Effector memory CD4-positive, alpha-beta T cell (primary cell): ENCODE data around the gene MMD.

ENCODE experiments used
- DNase-seq, 3 donors: peaks; one replicate each; pipeline ENCODE4 v3.0.0-alpha.2; 2020
- H3K27ac ChIP-seq: 2 replicates; pipeline ENCODE4 v1.7.0; 2013; ENCODE audit warnings: mild to moderate bottlenecking, low read length, moderate library complexity; ENCODE audit not compliant: insufficient read depth, poor library complexity, severe bottlenecking
- H3K27me3 ChIP-seq: replicated peaks from 2 replicates; pipeline ENCODE4 v1.7.0; 2013; ENCODE audit warnings: mild to moderate bottlenecking, low read length; ENCODE audit not compliant: insufficient read depth, control insufficient read depth, poor library complexity, severe bottlenecking
- H3K36me3 ChIP-seq: 2 replicates; pipeline ENCODE4 v1.7.0; 2013; ENCODE audit warnings: mild to moderate bottlenecking, low read length, moderate library complexity; ENCODE audit not compliant: control insufficient read depth, insufficient read depth
- H3K4me1 ChIP-seq: 2 replicates; pipeline ENCODE4 v1.7.0; 2013; ENCODE audit warnings: low read length, mild to moderate bottlenecking; ENCODE audit not compliant: control insufficient read depth, insufficient read depth, poor library complexity, severe bottlenecking
- H3K4me3 ChIP-seq: 2 replicates; pipeline ENCODE4 v1.7.0; 2013; ENCODE audit warnings: low read length, low read depth, mild to moderate bottlenecking; ENCODE audit not compliant: insufficient read depth, poor library complexity, severe bottlenecking
- H3K9me3 ChIP-seq: 2 replicates; pipeline ENCODE4 v1.7.0; 2013; ENCODE audit warnings: mild to moderate bottlenecking, low read length, moderate library complexity; ENCODE audit not compliant: control insufficient read depth

MMD gene

DNA sequence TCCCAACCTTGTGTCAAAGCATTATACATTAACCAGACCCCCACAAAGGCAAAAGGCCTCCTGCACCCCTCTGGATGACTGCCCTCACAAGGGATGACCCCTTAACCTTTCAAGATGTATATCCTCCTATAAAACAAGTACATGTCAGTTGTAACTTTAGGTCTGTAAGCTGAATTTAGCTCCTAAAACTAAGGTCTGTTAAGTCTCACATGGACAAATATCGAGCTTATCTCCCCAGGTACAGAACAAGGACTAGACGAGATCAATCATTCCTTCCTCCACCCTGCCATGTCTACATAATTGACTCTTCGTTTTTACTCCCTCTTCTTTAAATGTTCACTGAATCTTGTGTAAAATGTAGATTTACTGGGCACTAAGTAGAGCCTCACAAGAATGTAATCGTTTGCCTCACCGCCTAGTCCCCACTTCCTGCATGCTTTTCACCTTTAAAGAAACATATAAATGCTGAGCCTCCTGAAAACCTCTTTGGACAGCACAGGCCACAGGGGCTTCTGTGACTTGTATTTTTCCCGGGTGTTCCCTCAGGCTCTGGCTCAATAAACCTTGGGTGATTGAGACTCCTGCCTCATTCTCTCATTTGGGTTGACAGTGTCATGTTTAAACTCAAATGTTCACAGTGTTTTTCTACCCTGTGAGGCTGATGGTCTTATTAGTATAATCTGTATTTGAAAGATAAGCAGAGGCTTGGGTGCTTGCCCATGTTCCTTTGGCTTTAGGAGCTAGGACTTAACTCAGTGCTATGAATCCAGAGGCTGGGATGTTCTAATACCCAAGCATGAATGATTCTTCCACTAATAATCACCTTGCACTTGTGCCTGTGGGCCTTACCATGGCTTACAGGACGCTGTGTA is 37.6 kb downstream of the MMD start:
- Histone ChIP-seq H3K4me3 (no peak overlapping the region), H3K27me3 (no peaks in the 10 kb centered on the region), H3K27ac (no peak overlapping the region), H3K36me3 (no peaks in the 10 kb centered on the region), H3K9me3 (no peaks in the 10 kb centered on the region), H3K4me1 (no peaks in the 10 kb centered on the region)
- DNase-seq: no peak

DNA sequence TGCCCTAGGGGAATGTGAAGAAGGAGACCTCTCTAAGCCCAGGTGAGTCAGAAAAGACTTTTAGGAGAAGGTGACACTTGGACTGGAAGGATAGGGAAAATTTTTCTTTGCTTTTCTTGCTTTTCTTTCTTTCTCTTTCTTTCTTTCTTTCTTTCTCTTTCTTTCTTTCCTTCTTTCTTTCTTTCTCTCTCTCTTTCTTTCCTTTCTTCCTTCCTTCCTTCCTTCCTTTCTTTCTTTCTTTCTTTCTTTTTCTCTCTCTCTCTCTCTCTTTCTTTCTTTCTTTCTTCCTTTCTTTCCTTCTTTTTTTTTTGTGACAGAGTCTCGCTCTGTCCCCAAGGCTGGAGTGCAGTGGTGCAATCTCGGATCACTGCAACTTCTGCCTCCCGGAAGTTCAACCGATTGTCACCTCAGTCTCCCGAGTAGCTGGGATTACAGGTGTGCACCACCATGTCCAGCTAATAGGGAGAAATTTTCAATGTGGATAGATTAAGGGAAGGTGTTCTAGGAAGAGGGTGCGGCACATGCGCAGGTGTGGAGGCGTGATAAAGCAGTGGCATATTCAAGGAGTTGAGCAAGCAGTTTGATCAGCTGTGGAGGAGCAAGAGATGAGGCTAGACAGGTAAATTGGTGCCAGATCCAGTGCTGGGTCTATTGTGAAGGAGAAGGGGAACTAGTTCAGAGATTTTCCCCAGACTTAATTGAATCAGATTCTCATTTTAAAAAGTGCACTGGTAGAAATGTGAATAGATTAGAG is 40.4 kb downstream of the MMD start:
- no peaks in the 10 kb centered on the region for H3K4me1 ChIP-seq
- H3K9me3 ChIP-seq: no peaks in the 10 kb centered on the region
- H3K27me3 ChIP-seq: no peaks in the 10 kb centered on the region
- DNase-seq: no peak
- H3K4me3 ChIP-seq: no peak overlapping the region
- no peaks in the 10 kb centered on the region for H3K36me3 ChIP-seq
- H3K27ac ChIP-seq: no peak overlapping the region

DNA sequence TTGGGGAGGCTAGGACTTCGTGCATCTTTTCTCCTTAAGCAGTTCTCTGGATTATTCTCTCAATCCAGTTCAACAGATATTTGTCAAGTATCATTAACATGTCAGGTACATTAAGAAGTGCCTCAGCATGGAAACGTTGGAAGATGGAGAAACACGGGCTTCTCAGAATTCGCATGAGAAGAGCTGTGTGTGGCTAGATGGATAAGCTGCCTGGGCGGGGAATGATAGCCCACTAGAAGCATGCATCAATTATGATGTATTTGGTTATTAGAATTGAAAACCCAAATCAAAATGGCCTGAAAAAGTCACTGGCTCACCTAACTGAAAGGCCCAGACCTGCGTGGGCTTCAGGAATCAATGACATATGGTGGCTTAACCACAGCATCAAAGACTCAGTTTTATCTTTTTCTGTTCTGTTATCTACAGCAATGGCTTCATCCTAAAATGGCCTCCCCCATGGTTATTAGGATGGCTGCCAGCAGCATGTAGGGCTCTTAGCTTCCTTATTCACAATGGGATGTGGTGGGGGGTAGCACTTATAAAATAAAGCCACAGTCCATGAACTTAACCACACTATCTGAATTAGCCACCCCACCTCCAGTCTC is 43.9 kb downstream of the MMD start:
- Histone ChIP-seq H3K27me3 (no peaks in the 10 kb centered on the region), H3K36me3 (no peaks in the 10 kb centered on the region), H3K4me3 (no peak overlapping the region), H3K4me1 (no peaks in the 10 kb centered on the region), H3K27ac (no peak overlapping the region), H3K9me3 (no peaks in the 10 kb centered on the region)
- no peak for DNase-seq

DNA sequence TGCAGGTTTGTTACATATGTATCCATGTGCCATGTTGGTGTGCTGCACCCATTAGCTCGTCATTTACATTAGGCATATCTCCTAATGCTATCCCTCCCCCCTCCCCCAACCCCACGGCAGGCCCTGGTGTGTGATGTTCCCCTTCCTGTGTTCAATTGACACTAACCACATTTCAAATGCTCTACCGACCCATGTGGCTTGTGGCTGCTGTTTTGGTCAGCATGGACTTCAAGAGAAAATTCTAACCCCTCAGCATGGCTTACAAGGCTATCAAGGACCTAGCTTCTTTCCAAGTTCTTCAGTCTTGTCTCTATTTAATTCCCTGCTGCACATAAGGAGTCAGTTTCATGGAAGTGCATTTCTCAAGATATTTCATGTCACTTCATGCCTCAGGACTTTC is 52.9 kb downstream of the MMD start:
- Histone ChIP-seq H3K4me1 (no peaks in the 10 kb centered on the region), H3K9me3 (no peaks in the 10 kb centered on the region), H3K4me3 (no peak overlapping the region), H3K27ac (no peak overlapping the region), H3K27me3 (no peaks in the 10 kb centered on the region), H3K36me3 (no peaks in the 10 kb centered on the region)
- DNase-seq: no peak

DNA sequence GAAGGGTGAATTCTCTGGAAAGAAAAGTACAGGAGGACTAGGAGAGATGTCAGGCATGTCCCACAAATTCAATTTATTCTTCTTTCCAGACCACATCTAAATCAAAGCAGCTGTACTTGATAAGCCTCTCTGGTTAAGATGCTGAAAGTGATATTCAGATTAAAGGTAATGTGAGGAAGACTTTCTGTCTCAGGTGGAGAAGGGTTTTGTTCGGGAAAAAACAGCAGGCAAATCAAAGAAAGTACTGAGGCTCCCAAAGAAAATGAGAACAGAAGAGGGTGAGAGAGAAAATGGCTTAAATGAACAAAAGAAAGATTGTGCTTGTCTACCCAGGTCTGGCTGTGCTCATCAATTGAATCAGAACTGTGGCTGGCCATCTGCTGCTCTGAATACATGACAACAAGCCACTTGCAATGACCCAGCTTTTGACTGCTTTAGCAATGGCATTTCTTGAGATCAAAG is 55.6 kb downstream of the MMD start:
- H3K4me1 ChIP-seq: no peaks in the 10 kb centered on the region
- DNase-seq: no peak
- H3K36me3 ChIP-seq: no peaks in the 10 kb centered on the region
- no peak overlapping the region for H3K27ac ChIP-seq
- no peaks in the 10 kb centered on the region for H3K27me3 ChIP-seq
- H3K4me3 ChIP-seq: no peak overlapping the region
- H3K9me3 ChIP-seq: no peaks in the 10 kb centered on the region

DNA sequence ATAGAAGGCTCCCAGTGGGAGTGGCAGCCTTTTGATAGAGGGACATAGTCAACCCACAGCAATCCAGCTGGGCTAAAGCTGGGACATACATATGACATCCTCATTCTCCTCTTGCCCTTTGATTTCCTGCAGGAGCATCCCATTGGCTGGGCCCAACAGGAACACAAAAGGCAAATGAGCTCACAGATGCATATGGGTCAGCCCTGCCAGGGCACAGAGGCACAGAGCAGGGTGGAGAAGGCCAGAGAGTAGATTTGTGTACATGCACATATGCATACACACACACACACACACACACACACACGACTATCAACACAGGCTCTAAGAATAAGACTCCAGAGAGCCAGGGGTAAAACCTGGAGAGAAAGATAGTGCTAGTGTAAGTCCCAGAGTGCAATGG is 58.6 kb downstream of the MMD start:
- H3K27ac ChIP-seq: no peak overlapping the region

DNA sequence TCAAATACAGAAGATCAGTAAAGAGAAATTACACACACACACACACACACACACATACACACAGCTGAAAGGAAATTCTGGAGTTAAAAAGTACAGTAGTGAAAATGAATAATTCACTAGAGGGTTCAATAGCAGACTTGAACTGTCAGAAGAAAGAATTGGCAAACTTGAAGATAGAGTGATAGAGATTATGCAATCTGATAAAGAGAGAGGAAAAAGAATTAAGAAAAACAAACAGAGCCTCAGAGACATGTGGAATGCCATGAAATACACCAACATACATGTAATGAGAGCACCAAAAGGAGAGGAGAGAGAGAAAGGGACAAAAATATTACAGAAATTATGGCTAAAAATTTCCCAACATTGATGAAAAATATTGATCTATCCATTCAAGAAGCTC is 60.7 kb downstream of the MMD start:
- Histone ChIP-seq H3K27me3 (no peaks in the 10 kb centered on the region), H3K27ac (no peak overlapping the region), H3K9me3 (no peaks in the 10 kb centered on the region), H3K4me3 (no peak overlapping the region), H3K4me1 (no peaks in the 10 kb centered on the region), H3K36me3 (no peaks in the 10 kb centered on the region)
- DNase-seq: no peak

More for the DNA sequence above, 58.6 kb downstream of the MMD start:
- Histone ChIP-seq H3K27me3 (no peaks in the 10 kb centered on the region), H3K9me3 (no peaks in the 10 kb centered on the region), H3K4me3 (no peak overlapping the region), H3K4me1 (no peaks in the 10 kb centered on the region), H3K36me3 (no peaks in the 10 kb centered on the region)
- no peak for DNase-seq

DNA sequence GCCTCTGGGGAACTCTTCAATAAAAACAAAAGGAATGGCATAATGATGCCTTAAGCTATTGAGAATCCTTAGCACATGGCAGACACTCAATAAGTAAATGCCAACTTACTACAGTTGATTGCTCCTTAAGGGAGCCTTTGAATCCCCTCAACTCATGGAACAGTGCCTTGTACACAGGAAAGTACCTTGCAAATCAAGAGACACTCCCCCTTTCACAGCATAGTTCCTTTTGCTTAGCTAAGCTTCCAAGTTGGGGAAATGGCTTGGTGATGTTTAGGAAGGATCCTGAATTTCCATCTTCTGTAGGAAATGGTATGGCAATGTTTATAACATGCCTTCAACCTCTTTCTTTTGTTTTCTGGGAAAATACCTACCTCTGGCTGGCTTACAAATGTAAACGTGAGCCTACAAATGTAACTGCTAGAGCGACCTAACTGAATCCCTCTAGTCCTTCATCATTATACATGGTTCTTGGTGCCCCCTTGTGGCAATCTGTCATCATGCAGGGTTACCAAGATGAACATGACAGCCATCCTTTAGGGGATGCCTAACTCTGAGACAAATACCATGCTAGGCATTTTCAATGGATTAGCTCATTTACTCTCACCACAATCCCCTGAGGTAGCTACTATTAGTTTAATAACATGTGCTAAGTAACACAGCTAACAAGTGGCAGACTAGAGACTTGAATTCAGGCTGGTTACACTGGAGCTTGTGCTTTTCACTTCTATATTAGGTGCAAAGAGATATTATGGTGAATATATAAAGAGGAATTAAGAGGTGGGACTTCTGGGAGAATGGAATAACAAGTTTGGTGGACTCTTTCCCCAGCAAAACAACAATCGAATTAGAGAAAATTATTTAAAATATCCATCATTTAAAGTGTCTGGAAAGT is 65.0 kb downstream of the MMD start:
- H3K36me3 ChIP-seq: no peaks in the 10 kb centered on the region
- no peaks in the 10 kb centered on the region for H3K9me3 ChIP-seq
- H3K27ac ChIP-seq: no peak overlapping the region
- peak; percentile 28 to 57 (median 32) for DNase-seq
- H3K27me3 ChIP-seq: no peaks in the 10 kb centered on the region
- no peak overlapping the region for H3K4me3 ChIP-seq
- no peaks in the 10 kb centered on the region for H3K4me1 ChIP-seq

DNA sequence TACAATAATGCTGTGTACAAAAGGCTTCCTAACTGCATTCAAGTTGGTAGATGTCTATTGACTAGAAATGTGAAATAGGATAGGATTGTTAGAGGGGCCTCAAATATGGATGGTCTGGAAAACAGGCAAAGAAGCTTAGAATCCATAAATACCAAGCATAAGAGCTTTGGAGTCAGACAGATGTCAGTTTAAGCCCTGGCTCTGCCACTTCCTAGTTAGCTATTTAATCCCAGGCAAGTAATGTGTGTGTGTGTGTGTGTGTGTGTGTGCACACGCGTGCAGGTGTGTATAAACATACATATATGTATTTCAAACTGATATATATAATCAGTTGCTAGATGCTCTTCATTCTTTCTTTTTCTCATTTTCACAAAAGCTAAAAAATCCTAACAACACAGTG is 66.7 kb downstream of the MMD start:
- Histone ChIP-seq H3K9me3 (no peaks in the 10 kb centered on the region), H3K27ac (no peak overlapping the region), H3K36me3 (no peaks in the 10 kb centered on the region), H3K4me3 (no peak overlapping the region), H3K4me1 (no peaks in the 10 kb centered on the region), H3K27me3 (no peaks in the 10 kb centered on the region)
- no peak for DNase-seq
